Activated T-helper 9 cell treated with anti-CD3 and anti-CD28 coated beads, Interleukin-2, amount 50 U/mL, for 16 hours (primary cell): ENCODE results near the gene CERS6.
"Not testable (repeated sequence)": the region's sequence is repeated elsewhere in the genome, so short reads cannot be mapped to it uniquely, and the experiment has no call there.

Source experiments
- DNase-seq: peaks from one replicate; pipeline ENCODE4 v3.0.0-alpha.2; 2020; ENCODE audit warnings: low read depth

CERS6 gene

DNA sequence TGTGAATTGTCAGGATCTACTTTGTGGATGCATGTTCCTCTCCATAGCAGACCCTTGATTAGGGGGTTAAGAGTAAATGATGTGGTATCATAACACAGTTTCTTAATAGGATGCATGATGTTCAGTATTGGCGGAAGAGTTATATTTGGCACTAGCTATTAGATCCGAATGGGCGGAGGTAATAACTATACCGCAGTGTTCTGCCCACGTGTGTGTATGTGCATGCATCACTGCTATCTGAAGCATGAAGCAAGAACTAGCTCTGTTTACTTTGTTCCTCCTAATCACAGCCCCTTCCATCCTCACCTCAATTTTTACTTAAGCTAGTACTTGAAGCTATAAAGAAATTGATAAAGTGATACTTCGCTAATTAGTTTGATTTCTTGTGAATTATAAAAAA, 186.8 kb downstream of the CERS6 start:
- DNase-seq: no peak

DNA sequence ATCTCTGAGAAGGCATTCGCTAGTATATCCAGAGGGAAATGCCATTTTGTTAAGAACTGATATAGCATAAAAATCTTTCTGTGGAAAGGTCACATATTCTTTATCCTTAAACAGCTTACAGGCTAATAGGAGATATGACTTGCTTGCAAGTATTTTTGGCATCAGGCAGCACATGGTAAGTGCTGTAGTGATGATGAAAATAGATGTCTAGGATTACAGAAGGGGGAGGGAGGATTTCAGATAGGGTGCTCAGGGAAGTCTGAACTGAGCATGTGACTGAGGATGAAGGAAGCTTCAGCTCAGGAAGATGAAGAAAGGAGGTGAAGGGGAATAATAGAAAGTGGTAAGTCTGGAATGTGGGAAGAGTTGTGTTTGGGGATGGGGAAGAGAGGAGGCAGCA, 187.9 kb downstream of the CERS6 start:
- DNase-seq: no peak

DNA sequence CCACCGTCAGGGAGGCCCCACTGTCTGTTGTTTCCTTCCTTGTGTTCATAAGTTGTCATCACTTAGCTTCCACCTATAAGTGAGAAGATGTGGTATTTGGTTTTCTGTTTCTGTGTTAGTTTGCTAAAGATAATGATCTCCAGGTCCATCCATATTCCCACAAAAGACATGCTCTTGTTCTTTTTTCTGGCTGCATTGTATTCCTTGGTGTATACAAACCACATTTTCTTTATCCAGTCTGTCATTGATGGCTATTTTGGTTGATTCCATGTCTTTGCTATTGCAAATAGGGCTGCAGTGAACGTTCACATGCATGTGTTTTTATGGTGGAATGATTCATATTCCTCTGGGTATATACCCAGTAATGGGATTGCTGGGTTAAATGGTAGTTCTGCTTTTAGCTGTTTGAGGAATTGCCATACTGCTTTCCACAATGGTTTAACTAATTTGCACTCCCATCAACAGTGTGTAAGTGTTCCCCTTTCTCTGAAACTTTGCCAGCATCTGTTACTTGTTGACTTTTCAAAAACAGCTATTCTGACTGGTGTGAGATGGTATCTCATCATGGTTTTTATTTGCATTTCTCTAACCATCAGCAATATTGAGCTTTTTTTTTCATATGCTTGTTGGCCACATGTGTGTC, 189.7 kb downstream of the CERS6 start:
- DNase-seq: no peak

DNA sequence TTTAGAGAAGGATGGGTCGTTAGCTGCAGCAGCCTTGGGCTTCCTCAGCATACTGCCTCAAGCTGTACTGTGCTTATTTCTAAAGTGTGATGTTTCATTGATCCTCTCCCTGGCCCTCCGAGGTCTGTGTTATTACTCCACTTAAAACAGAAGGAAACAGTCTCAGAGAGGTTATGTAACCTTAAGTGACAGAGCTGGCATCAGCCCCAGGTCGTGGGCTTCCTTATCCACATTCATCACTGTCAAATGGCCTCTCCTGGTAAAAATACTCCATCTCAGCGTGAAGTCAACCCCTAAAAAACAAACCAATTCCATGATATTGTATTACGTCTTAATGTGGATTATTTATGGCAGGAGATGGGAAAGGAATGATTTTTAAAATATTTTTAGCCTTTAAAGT, 193.0 kb downstream of the CERS6 start:
- no peak for DNase-seq

DNA sequence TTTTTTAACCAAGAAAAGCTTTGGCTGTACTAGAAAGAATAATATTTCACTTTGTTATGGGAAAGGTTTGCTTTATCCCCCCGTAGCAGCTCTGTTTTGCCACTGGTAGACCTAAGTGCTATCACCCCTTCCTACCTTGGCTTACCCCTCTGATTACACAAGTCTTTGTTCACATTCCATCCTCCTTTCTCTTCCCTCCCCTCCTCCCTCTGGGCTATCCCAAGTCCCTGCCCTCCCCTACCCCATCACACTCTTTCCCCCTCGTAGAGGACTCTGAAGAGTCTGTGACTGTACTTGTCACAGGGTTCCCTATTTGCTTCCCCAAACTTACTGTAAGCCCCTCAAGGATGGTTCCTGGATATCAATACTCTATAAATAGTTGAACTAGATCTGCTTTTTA, 193.5 kb downstream of the CERS6 start:
- no peak for DNase-seq

DNA sequence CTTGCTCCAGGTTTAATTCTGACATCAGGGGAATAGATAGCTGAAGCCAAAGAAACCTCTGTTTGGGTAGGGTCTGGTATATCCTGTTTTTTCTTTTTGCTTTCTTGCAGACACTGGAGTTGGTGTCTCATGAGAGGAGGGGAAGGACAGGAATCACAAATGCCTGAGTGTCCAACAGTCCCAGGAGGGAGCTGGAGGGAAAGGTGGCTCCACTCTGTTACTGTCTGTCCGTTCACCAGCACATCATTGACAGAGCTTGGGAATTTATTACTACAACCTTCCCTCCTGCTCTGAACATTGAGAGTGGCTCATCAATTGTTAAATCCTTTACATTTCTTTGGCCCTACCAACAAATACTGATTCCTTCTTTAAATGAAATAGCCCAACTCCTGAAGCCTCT, 194.1 kb downstream of the CERS6 start:
- DNase-seq: no peak

DNA sequence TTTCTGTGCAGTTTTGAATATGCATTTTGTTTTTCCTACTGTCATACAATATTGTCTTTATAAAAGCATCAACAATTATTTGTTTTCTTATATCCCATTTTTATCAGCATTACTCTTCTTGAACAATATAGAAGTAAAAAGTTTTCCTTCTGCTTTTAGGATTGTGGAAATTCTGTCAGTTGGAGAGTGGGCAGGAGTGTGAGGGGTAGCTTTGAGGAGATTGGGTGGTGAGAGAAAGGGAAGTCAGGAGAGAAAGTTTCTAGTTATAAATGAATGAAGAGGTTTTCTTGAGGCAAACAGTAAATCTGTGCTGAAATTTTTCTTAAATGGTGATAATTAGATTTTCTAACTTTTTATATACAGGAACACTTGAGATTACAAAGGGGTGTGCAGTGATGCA, 194.7 kb downstream of the CERS6 start:
- DNase-seq: no peak

DNA sequence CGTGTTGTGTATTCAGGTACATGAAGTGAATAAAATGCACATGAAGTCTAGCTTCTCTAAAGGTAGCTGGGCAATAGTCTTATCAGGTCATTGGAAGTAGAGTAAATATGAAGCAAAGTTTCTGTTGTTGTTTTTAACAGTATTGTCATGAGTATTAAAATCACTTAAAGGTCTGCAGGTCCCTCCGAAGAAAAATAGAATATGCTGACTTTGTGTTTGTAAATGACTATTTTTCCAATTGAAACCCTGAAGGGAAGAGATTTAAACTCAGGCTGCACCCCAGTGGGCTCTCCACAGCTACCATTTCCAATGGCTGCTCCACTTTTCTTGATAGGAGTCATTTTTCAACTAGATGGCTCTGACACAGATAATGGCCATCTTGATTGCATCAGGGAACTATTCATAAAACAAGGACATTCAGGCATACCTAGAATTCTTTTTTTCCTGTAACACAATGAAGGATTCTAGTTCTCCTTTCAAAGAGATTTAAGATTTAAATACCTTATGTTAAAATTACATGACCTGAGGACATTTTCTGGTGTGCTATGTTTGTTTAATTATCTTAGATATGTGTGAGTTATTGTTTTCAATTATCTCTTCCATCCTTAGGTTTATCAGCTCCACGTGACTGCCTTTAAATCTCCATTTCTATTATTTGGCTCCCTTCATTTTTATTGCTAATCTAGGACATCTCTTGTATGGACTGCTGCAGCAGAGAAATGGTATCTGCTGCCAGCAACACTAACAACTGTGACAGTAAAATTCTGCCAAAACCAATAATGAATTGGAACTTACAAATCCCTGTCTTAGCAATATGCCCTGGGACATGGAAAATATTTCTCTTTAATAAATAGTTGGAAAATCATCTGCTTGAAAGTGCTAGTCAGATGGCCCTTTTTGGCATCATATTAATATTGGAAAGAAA, 197.2 kb downstream of the CERS6 start:
- no peak for DNase-seq

DNA sequence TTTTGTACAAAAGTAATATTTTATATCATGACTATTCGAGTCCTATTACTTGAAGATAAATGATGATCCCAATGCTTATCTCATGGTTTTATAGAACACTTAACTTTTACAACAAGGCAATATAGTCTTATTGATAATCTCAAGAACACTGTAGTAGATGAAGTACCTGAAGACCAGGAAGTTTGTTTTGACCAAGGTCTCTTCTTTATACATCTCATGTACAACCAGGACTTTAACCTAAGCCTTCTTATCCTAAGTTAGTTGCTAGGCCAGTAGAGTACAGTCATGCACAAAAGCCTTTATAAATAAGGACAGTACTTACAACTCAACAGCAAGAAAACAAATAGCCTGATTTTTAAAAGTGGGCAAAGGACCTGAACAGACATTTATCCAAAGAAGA, 198.6 kb downstream of the CERS6 start:
- no peak for DNase-seq

DNA sequence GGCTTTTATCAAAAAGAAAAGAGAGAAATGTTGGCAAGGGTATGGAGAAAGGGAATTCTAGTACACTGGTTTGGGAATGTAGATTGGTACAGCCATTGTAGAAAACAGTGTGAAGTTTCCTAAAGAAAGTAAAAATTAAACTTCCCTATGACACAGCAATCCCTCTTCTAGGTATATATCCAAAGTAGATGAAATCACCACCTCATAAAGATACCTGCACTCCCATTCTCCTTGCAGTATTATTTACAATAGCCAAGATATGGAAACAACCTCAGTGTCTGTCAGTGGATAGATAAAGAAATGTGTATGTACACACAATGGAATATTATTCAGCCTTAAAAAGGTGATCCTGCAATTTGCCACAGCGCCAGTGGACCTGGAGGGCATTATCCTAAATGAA, 199.1 kb downstream of the CERS6 start:
- no peak for DNase-seq

DNA sequence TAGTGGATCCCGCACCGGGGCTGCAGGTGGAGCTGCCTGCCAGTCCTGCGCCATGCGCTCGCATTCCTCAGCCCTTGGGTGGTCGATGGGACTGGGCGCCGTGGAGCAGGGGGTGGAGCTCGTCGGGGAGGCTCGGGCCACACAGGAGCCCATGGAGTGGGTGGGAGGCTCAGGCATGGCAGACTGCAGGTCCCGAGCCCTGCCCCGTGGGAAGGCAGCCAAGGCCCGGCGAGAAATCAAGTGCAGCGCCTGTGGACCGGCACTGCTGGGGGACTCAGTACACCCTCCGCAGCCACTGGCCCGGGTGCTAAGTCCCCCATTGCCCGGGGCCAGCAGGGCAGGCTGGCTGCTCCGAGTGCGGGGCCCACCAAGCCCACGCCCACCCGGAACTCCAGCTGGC, 201.3 kb downstream of the CERS6 start:
- DNase-seq: not testable (repeated sequence)

DNA sequence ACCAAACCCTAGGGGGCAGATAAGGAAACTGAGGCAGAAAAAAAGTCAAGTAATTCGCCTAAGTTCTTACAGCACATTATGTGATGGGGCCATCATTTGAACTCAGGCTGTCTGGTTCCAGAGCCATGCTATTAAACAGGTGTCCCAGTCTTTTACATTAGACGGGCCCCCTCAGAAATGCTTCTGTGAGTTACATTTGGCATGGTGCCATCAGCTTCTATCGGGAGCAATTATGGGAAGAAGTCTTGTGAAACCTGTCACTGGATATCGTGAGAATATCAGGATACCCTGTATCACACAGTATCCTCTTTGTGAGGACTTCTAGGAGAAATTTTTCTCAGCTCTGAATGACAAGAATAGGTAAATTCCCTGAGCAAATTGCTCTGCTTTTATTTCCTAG, 202.6 kb downstream of the CERS6 start:
- DNase-seq: no peak

DNA sequence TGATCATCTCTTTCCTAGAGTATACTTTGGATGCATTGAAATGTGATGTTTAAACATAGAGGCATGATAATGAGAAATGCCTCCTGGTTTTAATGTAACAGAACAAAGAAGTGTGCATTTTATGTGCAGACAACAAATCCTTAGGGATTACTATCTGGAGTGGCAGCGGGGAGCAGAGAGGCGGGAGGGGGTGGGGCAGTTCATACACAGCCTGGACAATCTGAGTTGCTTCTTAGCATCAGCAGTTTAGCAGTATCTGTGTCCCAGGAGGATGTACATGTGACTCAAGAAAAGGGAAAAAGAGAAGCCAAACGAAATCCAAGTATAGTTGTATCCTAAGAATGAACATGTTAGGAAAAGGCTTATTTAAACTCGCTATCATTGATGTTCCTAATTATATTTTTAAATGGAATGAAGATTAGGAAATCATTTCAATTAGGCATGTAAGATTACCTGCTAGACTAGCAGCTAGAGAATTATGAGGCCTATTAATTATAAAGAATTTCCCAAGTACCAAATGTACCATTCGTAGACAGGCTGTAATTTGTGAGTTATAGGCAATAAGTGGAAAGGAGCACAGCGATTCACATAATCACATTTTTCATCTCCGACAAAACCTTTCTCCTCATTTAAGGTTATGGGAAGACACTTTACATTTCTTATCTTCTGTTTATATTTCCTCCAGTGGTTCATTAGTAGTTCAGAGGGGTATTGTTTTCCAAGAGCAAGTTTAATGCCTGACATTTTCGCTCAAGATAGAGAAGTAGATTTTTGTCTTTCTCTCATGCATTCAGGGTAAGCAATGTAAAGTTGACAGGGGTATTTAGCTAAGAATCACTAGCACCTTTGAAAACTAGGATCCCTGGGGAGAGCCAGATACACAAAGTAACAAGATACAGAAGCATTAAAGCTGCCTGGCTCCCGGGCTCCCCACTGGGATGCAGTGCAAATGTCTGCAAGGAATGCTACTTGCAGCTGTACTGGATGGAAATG, 205.1 kb downstream of the CERS6 start:
- DNase-seq: no peak

DNA sequence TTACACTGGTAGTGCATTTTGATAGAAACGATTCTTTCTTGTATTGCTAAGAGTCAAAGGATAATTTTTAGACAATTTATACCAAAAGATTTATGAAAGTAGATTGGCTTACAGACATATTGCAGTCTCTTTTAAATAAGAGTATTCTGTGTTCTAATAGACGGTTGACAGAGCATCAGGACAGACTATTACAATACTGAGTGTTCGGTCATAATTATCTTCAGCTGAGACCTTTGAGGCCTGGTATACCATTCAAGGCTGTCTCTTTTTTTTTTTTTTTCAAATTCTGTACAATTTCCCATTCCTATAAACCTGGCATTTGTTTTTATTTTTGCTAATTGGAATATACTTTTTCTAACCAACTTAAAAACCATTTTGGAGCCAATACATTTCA, 205.8 kb downstream of the CERS6 start:
- no peak for DNase-seq

DNA sequence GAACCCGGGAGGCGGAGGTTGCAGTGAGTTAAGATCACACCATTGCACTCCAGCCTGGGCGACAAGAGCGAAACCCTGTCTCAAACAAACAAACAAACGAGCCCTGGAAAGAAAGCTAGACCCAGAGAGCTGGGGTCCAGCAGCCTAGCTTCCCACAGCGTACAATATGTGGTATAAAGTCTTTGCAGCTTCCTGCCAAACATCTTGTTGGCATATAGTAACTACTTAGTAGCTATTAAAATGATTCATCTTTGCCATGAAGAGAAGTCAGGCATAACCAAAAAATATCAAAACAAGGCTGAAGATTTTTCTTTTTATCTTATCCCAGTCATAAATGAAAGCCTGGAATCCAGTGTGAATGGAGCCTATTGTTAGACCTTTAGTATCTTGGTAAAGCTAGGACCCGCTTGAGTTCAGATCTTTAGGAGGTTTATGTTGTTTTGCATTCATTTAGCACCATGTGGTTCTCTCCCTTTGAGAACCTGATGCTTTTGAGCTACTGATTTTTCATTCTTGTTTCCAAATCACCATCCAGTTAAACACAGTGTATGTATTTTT, 206.7 kb downstream of the CERS6 start:
- DNase-seq: no peak

DNA sequence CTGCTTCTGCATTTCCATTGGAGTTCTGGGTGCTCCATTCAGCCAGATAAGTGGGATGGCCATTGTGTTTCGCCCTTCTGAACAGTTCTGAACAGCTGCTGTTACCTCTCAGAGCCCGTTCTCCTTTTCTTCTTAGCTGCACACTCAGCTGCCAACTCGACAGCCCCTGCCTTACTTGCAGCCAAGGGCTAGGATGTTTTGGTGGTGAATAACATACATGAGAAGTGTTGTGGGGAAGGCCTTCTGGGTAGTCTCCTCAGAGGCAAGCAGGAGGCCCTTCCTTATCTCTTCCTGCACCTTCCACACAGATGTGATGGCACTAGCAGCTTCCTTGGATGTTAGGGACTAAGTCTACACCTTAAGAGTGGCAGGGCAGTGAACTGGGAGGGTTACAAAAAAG, 207.9 kb downstream of the CERS6 start:
- DNase-seq: no peak

DNA sequence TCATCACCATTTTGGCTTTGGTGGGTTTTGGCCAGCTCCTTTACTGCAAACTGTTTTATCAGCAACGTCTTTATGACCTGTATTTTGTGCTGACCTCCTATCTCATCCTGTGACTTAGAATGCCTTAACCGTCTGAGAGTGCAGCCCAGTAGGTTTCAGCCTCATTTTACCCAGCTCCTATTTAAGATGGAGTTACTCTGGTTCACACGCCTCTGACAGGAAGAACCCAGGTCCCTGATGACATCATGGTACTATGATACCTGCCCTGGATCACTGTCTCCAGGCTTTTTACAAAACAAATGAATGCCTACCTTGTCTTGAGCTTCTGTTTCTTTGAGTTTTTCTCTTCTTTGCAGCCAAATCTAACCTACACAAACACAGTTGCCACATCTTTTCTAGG, 208.6 kb downstream of the CERS6 start:
- not testable (repeated sequence) for DNase-seq

DNA sequence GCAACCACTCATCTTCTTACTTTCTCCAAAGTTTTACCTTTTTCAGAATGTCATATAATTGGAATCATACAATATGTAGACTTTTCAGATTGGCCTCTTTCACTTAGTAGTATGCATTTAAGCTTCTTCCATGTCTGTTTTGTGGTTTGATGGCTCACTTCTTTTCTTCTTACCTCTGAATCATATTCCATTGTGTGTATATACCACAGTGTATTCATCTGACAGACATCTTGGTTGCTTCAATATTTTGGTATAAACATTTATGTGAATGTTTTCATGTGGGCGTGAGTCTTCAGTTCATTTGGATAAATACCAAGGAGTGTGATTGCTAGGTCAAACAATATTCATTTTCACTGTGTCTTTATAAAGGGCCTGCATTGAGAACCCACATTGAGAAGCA, 210.3 kb downstream of the CERS6 start:
- no peak for DNase-seq

DNA sequence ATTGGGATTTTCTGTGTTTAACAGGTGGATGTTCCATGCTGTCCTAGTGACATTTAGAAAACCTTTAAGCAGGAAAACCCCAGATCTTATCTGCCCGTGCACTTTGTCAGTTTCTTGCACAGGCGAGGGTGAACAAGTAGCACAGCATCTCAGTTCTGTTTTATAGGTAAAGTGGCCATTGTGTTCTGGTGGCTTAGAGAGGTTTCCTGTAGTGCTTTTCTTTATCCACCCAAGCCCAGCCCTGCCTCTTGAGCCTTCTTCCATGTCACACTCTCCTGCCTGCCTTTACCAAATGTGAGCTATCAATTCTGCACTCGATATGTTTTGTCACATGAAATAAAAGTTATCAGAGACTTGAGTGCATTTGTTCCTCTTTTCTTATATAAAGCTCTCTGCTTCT, 211.1 kb downstream of the CERS6 start:
- DNase-seq: no peak

DNA sequence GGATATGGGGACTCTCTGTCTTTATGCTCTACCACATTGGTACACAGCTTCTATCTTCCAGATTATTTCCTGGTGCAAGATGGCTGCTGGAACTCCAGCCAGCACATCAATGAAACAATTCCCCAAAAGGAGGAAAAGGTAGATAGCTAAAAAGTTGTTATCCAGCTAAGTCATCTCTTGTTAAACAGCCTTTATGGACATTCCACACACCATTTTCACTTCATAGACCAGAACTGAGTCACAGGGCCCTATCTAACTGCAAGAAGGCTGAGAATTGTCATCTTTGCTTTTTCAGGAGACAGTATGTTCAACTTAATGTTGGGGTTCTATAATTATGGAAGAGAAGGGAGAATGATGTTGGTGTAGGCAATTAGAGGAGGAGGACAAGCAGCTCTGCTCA, 213.1 kb downstream of the CERS6 start:
- no peak for DNase-seq

DNA sequence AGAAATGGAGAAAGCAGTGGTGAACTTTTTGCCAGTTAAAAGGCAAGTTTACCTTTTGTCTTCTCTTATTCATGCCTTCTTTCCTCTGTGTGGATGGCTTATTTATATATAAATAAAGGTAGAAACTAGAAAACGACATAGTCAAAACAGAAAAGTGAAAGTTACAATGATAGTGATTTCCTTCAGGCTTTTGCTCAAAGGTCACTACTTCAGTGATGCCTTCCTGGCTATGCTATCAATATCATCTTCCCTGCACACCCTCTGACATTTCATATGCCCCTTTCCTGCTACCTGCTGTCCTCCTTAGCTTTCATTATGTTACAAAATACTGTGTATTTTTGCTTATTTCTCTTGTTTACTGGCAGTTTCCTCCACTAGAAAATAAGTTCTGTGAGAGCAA, 214.4 kb downstream of the CERS6 start:
- no peak for DNase-seq

DNA sequence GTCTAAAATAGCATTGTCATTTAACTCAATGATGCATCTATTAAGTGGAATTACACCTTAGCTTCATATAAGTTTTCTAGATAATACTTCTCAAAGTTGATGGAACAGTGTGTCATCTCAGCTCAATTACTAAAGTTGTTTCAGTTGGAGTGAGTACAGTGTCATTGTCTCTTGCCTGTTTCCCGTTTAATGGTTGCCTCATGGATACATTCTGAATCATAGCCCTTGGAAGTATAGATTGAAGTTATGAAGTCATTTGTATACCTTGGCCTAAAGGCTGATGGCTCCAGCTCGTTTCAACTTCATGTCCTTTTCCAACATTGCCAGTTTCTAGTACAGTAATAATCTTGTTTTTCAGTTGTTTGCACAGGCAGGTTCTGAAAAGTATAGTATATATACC, 215.9 kb downstream of the CERS6 start:
- DNase-seq: no peak
